Measurements from ENCODE around the gene ABI3BP.

Gene ABI3BP

GRCh38 chr3:100813828-100814227 is 179.4 kb downstream of the ABI3BP start:
- DNase-seq, result no peak

GRCh38 chr3:100811779-100812507 is 181.3 kb downstream of the ABI3BP start:
- DNase-seq, result no peak

DNA sequence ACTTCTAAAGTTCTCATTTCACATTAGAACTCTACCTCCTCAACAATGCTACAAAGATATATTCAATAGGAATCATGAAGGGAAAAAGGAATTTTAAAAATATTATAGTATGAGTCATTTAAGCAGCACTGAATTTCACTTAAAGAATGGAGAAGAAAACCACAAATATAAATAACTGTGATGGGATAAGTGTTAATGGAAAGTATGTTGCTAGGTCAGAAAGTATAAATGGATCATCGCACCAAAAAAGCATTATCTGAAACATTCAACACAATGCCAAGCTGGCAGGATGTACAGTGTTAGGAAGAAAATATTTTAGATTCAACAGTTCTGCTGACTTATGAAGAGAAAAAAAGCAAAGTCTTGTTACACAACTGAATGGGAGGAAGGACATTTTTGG is 182.6 kb downstream of the ABI3BP start:
- DNase-seq, result no peak

DNA sequence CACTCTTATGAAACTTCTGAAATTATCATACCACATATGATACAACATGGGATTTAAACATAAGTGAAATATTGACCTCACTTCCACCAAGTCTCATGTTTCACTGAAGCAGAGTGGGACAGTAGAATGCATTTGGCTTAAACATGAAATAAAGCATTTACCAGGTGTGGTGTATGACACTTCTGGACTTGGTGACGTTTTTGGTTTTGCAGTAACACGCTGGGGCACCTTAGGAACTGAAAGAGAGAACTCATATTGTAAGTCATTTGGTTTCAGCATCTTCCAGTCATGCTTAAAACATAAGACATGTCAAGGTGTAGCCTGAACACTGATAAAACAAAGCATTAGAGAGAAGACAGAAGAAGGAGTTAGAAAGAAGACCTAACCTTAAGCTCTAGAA is 188.6 kb downstream of the ABI3BP start:
- DNase-seq, result no peak

DNA sequence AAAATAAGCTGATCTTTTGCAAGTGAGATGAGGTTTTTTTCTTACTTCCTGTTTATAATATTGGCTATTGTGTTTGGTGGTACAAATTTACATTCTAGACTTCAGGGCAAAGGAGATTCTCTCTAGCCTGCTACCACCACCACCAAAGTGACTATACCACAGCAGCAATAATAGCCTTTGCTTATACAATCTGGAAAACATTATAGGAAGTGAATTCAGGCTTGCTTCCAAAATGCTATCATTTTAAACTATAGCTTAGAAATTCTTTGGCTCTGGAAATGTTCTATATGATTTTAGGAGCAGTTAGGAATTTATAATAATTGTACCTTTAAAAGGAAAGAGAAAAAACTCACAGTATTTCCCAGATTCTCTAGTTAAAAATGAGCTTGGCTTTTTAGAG is 189.5 kb downstream of the ABI3BP start:
- no peak for DNase-seq

GRCh38 chr3:100802126-100802525 is 191.1 kb downstream of the ABI3BP start:
- no peak for DNase-seq

- DNase-seq, result no peak
These were observed 195.2 kb downstream of the ABI3BP start for GRCh38 chr3:100798012-100798411.

- DNase-seq, result no peak
These were observed 196.7 kb downstream of the ABI3BP start for GRCh38 chr3:100796556-100796955.

GRCh38 chr3:100789579-100789978 is 203.6 kb downstream of the ABI3BP start:
- no peak for DNase-seq

DNA sequence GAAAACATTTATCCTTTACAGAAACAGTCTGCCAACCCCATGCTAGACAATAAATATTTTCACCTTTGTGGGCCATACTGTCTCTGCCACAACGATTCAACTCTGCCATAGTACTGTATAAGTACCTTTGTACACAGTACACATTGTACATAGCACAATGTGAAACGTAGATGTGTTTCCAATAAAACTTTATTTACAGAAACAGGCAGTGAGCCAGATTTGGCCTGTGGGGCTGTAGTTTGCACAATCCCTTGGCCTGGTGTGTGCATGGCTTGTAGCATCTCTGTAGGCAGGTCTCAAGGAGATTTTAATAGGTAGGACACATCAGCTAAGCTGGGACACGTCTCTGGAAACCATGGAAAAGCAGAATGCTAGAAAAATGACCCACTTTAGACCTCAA is 209.6 kb downstream of the ABI3BP start:
- DNase-seq, result no peak

- no peak for DNase-seq
These were observed 210.3 kb downstream of the ABI3BP start for GRCh38 chr3:100782906-100783305.

DNA sequence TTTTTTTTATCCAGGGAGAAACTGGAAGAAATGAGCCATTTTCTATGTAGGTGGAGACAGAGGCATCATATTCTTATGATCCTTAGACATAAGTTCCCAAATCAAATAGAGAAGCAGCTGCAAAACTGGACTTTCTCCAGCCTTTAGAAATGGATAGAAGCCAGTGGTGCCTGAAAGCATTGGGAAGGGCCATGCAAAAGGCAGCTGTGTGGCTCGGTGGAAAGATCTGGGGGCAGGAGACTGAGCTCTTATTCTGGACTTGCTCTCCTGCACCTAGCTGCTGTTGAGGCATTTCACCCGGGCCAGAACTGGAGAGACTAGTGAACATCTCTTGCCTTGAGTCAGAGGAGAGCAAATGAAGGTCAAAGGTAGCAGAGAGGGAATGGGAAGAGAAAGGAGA is 210.9 kb downstream of the ABI3BP start:
- DNase-seq, result no peak

- no peak for DNase-seq
These were observed 211.9 kb downstream of the ABI3BP start for GRCh38 chr3:100781301-100781700.

DNA sequence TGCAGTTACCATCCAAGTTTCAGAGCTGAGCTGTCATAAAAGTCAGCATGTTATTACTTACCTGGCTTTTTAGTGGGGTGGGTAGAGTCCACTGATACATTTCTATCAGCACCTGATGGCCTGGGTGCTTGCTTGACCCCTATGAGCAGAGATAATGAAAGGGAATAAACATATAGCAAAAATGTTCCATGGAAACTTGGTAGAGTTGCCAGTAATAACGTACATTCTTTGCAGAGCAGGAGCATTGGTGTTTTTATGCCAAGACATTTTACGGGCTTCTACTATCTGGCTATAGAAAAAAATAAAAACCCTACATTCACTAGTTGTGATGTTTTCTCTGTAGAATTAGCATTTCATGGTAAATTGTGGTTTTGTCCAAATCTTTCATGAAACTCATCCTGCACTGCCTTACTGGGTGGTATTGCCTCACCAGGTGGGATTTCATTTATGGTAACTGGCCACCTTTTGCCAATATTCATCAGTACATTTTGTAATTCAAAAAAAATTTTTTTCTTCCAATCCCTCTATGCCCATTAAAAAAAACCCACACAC is 213.1 kb downstream of the ABI3BP start:
- no peak for DNase-seq

DNA sequence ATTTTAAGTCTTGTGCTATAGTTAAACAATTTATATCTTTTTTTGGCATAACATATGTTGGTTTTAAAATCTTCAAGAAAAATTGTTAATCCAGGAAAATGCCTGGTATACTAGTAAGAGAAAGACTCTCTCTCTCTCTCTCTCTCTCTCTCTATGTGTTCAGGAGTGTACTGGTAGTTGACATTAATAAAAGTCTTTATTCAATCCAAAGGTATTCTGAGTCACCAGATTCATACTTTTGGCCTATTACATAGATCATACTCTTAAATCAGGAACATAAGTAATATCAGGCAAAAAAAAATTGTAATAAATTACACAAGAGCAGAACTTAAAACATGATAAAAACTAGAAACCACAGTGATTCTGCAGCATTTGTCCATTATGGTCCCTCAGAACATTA is 213.7 kb downstream of the ABI3BP start:
- no peak for DNase-seq

DNA sequence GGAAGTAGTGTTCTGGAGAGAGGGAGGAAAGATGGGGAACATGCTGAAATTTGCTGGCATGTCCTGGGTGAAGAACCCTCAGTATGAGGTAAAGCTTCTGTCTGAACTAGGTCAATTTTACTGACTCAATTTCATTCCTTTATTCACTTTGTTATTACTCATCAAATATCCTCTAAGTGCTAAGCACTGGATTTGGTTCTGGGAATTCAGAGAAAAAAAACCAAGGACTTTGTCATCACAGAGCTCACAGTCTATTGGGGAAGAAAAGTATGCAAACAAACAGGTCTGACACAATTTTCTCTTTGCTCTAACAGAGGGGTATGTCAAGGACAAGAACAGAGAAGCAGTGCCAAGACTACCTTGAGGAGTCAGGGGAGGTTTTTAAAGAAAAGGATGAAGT is 215.9 kb downstream of the ABI3BP start:
- DNase-seq, result no peak

GRCh38 chr3:100776746-100777145 is 216.5 kb downstream of the ABI3BP start:
- no peak for DNase-seq

- DNase-seq, result no peak
These were observed 217.0 kb downstream of the ABI3BP start for GRCh38 chr3:100776097-100776729.

GRCh38 chr3:100775669-100776068 is 217.6 kb downstream of the ABI3BP start:
- DNase-seq, result no peak

GRCh38 chr3:100775226-100775625 is 218.0 kb downstream of the ABI3BP start:
- DNase-seq, result no peak

GRCh38 chr3:100769693-100770092 is 223.5 kb downstream of the ABI3BP start:
- no peak for DNase-seq

DNA sequence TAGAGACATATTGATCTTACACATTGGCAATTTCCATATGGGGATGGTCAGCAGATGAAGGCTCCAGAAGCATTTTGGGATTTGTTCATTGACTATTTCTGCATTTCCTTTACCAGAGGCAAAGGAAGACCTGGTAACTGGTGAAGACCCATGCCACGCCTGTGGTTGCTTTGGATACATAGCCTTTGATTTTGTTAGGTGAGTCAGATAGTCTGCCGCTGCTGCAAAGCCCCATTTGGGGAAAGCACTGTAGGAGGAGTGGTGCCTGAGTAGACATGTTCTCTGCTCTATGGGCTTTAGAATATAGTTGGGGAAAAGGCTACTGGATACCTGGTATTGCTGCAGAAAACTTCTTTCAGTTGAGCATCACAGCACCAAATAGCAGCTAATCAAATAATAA is 227.2 kb downstream of the ABI3BP start:
- DNase-seq, result no peak

DNA sequence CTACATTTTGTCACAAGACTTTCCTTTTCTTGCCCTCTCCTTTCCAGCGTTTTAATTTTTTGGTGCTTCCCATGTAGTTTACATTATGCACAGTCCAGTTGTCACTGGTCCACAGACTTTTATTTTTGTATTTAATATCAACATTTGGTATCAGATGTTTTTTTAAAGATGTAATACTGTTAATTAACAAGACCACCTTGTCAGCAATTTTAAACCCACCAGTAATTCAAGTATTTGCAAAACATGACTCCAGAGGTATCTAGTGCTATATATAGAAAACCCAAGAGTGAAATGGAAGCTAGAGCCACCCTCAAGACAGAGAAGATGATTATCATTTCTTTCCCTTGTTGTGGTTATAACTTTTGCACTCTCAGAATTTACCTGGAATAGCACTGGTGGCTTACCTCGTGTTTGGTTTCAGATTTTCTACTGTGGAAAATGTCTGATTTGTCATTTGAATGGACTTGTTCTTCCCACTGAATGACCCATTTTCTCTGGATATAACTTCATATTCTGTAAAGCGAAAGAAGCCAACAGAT is 227.7 kb downstream of the ABI3BP start:
- no peak for DNase-seq

DNA sequence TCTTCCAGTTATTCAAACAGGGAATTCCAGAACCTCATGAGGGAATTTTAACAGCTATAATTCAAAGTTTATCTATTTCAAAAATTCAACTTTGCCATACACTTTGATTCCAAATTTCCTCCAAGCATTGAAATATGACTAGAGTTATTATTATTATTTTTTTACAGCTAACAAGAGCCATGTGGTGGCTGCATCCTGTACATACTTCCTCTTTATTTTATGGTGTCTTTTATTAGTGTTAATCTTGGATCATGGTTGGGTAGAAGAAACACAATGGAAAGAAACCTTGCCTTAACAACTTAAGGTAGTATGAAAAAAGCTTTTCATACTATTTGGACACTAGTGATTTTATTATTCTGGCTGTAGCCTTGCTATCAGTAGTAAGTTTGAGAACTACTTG is 231.3 kb downstream of the ABI3BP start:
- DNase-seq, result no peak

All from SHP77 (cell line).